GM19193 (cell line): ENCODE measurements around the gene APEH.
A peak's percentile ranks its signal among the peaks of the same experiment; 100 is the strongest.

Experiments used
- POLR2A ChIP-seq: IDR thresholded peaks from 4 replicates; pipeline ENCODE4 v1.6.1; 2011; ENCODE audit not compliant: insufficient read depth, insufficient read length; ENCODE audit errors: extremely low read depth

APEH gene

GRCh38 chr3:49673121-49673714 lies 933 bp upstream of the APEH start:
- TF ChIP-seq POLR2A: no peak

DNA sequence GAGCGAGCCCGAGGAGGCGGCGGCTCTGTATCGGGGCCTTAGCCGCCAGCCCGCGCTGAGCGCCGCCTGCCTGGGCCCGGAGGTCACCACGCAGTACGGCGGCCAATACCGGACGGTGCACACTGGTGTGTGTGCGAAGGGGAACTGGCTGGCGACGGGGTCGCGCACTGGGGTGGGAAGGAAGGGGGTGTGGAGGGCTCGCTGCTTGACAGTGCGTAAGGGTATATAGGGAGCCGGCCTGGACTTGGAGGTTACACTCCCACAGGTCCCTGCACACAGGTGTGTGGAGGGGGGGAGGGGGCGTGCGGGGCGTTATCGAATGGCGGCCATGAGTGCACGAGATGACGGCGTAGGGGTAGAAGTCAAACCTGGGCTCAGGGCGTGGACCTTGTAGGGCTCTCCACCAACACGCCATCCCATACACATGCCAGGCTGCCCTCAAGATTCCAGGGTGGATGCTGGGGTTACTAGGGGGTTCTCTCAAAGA lies 389 bp downstream of the APEH start:
- TF ChIP-seq POLR2A: no peak

DNA sequence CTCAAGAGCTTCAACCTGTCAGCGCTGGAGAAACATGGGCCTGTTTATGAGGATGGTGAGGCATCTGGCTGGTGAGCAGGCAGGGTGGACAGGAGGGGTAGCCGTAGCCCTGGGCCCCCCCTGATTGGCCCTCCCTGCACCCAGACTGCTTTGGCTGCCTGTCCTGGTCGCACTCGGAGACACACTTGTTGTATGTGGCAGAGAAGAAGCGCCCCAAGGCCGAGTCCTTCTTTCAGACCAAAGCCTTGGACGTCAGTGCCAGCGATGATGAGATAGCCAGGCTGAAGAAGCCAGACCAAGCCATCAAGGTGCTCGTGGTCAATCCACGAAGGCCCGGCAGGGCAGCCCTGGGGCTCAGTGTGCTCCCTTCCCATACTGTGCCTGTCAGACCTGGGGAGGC lies 1.8 kb downstream of the APEH start:
- TF ChIP-seq POLR2A: no peak

DNA sequence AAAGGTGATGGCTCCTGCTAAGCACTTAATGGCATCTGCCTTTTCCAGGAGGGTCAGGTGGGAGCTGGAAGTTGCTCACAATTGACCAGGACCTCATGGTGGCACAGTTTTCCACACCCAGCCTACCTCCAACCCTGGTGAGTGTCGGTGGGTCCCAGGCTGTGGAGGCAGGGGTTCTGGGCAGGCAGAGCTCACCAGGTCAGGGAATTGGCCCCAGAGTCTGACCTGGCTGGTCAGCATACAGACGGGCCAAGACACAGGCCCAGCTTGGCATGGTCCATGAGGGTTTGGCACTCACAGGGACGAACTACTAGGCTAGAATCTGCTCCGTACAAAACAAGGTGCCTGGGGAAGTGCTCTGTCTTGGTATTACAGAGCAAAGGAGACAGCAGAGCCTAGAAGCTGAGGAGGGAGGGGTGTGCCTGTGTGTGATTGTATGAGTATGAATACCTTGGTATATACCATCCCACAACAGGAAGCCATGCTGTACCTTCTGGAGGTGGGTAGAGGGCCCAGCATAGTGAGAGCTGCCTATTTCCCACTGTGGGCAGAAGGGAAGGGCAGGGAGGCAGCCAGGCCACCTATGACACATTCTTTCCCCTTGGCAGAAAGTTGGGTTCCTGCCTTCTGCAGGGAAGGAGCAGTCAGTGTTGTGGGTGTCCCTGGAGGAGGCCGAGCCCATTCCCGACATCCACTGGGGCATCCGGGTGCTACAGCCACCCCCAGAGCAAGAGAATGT lies 6.5 kb downstream of the APEH start:
- TF ChIP-seq POLR2A: no peak

GRCh38 chr3:49681232-49681522 lies 7.0 kb downstream of the APEH start:
- no peak for TF ChIP-seq POLR2A

GRCh38 chr3:49681543-49681942 lies 7.4 kb downstream of the APEH start:
- TF ChIP-seq POLR2A: no peak

DNA sequence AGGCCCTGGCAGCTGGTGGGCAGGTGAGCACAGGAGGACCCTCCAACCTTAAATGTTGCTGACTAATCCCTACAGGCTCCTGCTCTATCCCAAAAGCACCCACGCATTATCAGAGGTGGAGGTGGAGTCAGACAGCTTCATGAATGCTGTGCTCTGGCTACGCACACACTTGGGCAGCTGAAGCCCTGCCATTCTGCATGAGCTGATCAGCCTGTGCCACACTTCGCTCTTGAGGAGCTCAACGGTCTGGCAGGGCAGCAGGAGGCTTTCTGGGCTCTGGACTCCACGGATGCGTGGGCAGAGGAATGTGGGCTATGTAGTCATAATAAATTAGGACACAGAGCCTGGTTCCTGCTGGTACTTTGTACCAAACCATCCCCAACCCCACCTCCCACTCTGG lies 9.0 kb downstream of the APEH start:
- no peak for TF ChIP-seq POLR2A

- peak; percentile 71 for TF ChIP-seq POLR2A
Observed at GRCh38 chr3:49689046-49689907, 15.1 kb downstream of the APEH start, which contains the start of the genes MST1 and RNF123. Gene MST1 (minus strand): TSS chr3:49689474. CDS start chr3:49688691, 783 bp downstream. Gene RNF123 (plus strand): TSS chr3:49689557. CDS start chr3:49691166, 1,609 bp downstream.

DNA sequence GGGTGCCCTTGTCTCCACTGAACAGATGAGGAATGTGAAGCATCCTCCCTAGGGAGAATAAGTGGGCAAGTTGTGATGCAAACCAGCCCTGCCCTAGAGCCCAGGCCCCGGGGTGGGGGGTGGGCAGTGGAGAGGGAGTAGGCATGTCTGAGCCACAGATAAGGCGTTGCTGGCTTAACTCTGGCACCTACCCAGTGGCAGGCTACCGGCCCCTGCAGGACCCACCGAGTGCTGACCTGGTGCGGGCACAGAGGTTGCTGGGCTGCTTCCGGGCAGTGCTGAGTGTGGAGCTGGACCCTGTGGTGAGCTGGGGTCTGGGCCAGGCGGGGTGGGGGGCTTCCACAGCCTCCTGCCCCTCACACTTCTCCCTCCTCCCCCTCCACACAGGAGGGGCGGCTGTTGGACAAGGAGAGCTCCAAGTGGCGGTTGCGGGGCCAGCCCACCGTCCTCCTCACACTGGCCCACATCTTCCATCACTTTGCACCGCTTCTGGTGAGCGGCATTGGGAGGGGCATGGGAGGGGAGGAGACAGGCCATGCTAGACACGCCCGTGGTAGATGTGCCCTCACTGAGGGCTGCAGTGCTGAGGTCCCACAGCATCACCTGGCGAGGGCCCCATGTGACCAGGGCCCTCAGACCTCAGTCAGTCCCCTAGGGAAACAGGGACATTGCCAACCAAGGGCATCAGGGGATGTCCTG lies 25.3 kb downstream of the APEH start:
- TF ChIP-seq POLR2A: no peak

DNA sequence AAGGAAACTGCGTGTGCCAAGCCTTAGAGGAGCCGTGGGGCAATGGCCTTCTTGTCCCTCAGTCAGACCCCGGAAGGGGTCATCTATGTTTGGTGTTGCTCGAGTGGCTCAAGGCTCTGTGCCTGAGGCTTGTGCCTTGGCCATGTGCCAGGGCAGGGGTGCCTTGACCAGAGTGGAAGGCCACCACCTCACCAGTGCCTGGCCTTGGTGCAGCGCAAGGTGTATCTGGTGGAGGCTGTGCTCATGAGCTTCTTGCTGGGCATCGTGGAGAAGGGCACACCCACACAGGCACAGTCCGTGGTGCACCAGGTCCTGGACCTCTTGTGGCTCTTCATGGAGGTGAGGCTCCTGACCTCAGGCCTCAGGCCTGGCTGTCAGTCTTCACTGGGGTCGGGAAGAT lies 25.9 kb downstream of the APEH start:
- TF ChIP-seq POLR2A: no peak

- TF ChIP-seq POLR2A: no peak
Observed at GRCh38 chr3:49700453-49701128, 26.4 kb downstream of the APEH start.

DNA sequence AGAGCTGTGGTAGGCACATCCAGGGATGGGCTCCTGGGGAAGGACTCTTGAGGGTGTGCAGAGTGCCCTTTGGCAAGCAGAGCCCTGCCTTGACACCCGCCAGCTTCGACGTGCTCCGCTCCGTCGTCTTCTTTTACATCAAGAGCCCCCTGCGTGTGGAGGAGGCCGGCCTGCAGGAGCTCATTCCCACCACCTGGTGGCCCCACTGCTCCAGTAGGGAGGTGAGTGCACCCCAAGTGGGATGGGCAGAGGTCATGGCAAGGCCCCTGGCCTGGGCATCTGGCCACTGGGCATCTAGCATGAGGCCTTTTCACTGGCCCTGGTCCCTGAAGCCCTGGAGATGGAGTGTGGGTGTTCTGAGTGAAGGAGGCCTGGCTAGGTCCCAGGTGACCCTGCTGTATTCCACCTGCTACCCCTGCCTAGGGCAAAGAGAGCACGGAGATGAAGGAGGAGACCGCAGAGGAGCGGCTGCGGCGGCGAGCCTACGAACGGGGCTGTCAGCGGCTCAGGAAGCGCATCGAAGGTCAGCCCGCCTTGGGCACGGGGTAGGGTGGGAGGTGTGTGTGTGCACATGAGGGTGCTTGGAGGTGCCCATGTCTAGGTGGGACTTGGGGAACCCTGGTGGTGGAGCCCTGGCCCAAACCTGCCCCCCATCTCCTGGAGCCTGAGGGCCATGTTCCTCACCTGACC lies 27.4 kb downstream of the APEH start:
- TF ChIP-seq POLR2A: no peak

GRCh38 chr3:49702672-49703071 lies 28.5 kb downstream of the APEH start:
- no peak for TF ChIP-seq POLR2A

DNA sequence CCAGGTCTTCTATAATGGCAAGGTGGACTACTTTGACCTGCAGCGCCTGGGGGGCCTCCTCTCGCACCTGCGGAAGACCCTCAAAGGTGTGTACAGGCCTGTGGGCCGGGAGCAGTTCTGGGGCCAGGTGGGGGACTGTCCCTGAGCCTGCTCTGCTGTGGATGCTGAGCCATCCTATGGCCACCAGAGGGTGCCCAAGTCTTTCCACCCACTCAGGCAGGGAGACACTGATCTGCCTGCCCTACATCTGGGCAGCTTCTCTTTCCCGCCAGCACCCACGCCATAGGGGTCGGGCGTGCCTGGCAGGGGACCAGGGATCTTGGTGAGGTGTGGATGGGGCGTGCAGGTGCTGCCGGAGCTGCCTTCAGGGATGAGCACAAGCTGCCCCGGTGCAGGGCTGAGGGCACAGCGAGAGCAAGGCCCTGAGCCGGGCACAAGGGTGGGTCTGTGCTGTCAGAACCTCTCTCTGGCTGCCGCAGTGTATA lies 29.3 kb downstream of the APEH start:
- no peak for TF ChIP-seq POLR2A

- no peak for TF ChIP-seq POLR2A
Observed at GRCh38 chr3:49703956-49704355, 29.8 kb downstream of the APEH start.
